ENCODE measurements around the gene FLT3. TPM values are rescaled to one million over a fixed set of nuclear protein-coding genes. Genes with fewer than 3 reads are reported as not detected.

Gene FLT3
- total and polyA plus RNA-seq, 4 donors, result 0.14 to 0.84 (median 0.42) TPM

DNA sequence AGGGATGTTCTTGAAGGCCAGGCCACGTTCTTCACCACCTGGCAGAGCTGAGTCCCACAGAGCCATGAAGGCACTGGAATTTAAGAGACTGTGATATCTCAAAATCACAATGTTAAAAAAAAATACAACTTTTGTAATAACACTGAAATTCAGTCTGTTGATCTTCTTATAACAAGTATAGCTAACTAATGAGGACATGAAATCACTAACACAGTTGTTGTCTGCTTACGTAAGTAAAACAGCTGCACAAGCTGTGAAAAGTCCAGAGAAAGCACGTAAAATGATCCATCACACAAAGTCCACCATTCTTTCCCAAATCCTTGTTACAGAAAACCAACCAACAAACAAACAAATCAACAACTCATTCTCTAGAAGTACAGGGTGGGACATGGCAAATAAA lies 32.9 kb downstream of the FLT3 start:
- 94% methylated on average over 3 of the region's 3 CpGs for WGBS

DNA sequence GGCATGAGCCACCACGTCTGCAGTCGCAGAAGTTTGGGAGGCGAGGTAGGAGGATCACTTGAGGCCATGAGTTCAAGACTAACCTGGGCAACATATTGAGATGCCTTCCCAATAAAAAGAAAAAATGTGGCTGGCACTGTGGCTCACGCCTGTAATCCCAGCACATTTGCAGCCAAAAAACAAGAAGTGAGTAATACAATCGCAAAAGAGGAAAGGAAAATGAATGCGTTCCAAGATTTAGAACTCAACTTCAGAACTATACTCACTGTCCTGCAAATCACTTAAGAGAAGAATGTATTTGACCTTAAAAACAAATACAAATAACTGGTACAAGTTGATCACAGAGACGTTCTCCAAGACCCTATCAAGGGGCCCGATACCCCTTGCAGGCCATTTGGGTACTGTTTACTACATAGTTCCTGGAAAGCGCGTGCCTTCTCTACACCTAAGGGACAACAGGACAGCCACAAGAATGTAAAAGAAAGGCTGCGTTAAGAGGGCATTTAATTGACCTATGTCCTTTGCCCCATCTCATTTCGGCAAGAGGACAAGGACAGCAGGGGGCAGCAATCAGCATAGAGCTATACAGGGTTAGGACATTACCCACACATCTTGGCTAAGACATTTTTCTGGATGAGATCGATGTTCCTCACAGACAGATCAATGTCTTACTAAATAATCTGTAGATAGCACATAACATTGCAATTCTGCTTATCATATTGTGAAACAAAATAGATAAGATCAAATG lies 41.3 kb downstream of the FLT3 start:
- whole genome bisulfite sequencing, result 61% methylated on average over 13 of the region's 13 CpGs
- peak; percentile 57 for DNase-seq (ENCODE audit: low spot score)
- H3K36me3 ChIP-seq (ENCODE audit: control insufficient read depth in 4 of 4, insufficient read depth in 3 of 4, low read depth in 1 of 4, low read length in 3 of 4), result no peaks in the 10 kb centered on the region
- no peak overlapping the region for H3K27ac ChIP-seq (ENCODE audit: low read depth in 1 of 2, low read length in 2 of 2)
- H3K27me3 ChIP-seq (ENCODE audit: control insufficient read depth in 4 of 4, insufficient read depth in 4 of 4, low read length in 3 of 4), result no peaks in the 10 kb centered on the region
- peak; percentile 12 to 59 for TF ChIP-seq RXRA (IDR thresholded peaks at IDR 0.05)
- TF ChIP-seq, protein P1, sequence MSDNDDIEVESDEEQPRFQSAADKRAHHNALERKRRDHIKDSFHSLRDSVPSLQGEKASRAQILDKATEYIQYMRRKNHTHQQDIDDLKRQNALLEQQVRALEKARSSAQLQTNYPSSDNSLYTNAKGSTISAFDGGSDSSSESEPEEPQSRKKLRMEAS (IDR thresholded peaks at IDR 0.05), result no peak
- TF ChIP-seq RAD21 (IDR thresholded peaks at IDR 0.05), result peak; percentile 74 to 85
- TF ChIP-seq HNF4G (IDR thresholded peaks at IDR 0.05), result peak; percentile 48
- no peak for TF ChIP-seq EGR1 (IDR thresholded peaks at IDR 0.05; ENCODE audit: low read depth in 2 of 2)
- TF ChIP-seq FOXA2 (IDR thresholded peaks at IDR 0.05), result no peak
- TF ChIP-seq HNF4A (conservative IDR thresholded peaks at IDR 0.05), result peak; percentile 71 to 88
- peak; percentile 76 for TF ChIP-seq NR2F2 (IDR thresholded peaks at IDR 0.05)
- TF ChIP-seq, protein P2, sequence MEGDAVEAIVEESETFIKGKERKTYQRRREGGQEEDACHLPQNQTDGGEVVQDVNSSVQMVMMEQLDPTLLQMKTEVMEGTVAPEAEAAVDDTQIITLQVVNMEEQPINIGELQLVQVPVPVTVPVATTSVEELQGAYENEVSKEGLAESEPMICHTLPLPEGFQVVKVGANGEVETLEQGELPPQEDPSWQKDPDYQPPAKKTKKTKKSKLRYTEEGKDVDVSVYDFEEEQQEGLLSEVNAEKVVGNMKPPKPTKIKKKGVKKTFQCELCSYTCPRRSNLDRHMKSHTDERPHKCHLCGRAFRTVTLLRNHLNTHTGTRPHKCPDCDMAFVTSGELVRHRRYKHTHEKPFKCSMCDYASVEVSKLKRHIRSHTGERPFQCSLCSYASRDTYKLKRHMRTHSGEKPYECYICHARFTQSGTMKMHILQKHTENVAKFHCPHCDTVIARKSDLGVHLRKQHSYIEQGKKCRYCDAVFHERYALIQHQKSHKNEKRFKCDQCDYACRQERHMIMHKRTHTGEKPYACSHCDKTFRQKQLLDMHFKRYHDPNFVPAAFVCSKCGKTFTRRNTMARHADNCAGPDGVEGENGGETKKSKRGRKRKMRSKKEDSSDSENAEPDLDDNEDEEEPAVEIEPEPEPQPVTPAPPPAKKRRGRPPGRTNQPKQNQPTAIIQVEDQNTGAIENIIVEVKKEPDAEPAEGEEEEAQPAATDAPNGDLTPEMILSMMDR (IDR thresholded peaks at IDR 0.05; ENCODE audit: low read depth, low read length, missing input control), result peak; percentile 62
- H3K9ac ChIP-seq (ENCODE audit: low read depth in 1 of 2, low read length in 2 of 2), result no peak overlapping the region
- H3K4me3 ChIP-seq (ENCODE audit: low read depth in 1 of 3, low read length in 3 of 3), result no peak overlapping the region
- peaks cover 0 to 3% (median 0%) of the 10 kb centered on the region in 4 donors for H3K4me1 ChIP-seq (ENCODE audit: control insufficient read depth in 4 of 4, insufficient read depth in 4 of 4, low read length in 3 of 4)
- H3K9me3 ChIP-seq (ENCODE audit: control insufficient read depth in 4 of 4, low read length in 3 of 4), result no peaks in the 10 kb centered on the region

More for the DNA sequence above, 32.9 kb downstream of the FLT3 start:
- DNase-seq (ENCODE audit: low spot score), result no peak
- Histone ChIP-seq H3K36me3 (ENCODE audit: control insufficient read depth in 4 of 4, insufficient read depth in 3 of 4, low read depth in 1 of 4, low read length in 3 of 4) (no peaks in the 10 kb centered on the region), H3K27ac (ENCODE audit: low read depth in 1 of 2, low read length in 2 of 2) (no peak overlapping the region), H3K4me3 (ENCODE audit: low read depth in 1 of 3, low read length in 3 of 3) (no peak overlapping the region), H3K4me1 (ENCODE audit: control insufficient read depth in 4 of 4, insufficient read depth in 4 of 4, low read length in 3 of 4) (no peaks in the 10 kb centered on the region), H3K27me3 (ENCODE audit: control insufficient read depth in 4 of 4, insufficient read depth in 4 of 4, low read length in 3 of 4) (no peaks in the 10 kb centered on the region), H3K9ac (ENCODE audit: low read depth in 1 of 2, low read length in 2 of 2) (no peak overlapping the region), H3K9me3 (ENCODE audit: control insufficient read depth in 4 of 4, low read length in 3 of 4) (no peaks in the 10 kb centered on the region)
- no peak for TF ChIP-seq RAD21 (IDR thresholded peaks at IDR 0.05)
- TF ChIP-seq, protein P3, sequence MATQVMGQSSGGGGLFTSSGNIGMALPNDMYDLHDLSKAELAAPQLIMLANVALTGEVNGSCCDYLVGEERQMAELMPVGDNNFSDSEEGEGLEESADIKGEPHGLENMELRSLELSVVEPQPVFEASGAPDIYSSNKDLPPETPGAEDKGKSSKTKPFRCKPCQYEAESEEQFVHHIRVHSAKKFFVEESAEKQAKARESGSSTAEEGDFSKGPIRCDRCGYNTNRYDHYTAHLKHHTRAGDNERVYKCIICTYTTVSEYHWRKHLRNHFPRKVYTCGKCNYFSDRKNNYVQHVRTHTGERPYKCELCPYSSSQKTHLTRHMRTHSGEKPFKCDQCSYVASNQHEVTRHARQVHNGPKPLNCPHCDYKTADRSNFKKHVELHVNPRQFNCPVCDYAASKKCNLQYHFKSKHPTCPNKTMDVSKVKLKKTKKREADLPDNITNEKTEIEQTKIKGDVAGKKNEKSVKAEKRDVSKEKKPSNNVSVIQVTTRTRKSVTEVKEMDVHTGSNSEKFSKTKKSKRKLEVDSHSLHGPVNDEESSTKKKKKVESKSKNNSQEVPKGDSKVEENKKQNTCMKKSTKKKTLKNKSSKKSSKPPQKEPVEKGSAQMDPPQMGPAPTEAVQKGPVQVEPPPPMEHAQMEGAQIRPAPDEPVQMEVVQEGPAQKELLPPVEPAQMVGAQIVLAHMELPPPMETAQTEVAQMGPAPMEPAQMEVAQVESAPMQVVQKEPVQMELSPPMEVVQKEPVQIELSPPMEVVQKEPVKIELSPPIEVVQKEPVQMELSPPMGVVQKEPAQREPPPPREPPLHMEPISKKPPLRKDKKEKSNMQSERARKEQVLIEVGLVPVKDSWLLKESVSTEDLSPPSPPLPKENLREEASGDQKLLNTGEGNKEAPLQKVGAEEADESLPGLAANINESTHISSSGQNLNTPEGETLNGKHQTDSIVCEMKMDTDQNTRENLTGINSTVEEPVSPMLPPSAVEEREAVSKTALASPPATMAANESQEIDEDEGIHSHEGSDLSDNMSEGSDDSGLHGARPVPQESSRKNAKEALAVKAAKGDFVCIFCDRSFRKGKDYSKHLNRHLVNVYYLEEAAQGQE (IDR thresholded peaks at IDR 0.05), result no peak

Data from liver (tissue), 9 donors.